Endothelial cell of umbilical vein (primary cell): Measurements from ENCODE around the gene CNRIP1. TPM values are rescaled to one million over a fixed set of nuclear protein-coding genes. Genes with fewer than 3 reads are reported as not detected.

ENCODE experiments used
- BruUV-seq: library from RNA; stranded (reverse); fragments of 400-500 nt; replicated peaks from 2 replicates; lab custom pipeline; 2021; lab: Mats Ljungman, UMichigan
- CTCF ChIA-PET: fragments of 300-600, 350-600 bp; sonication (Branson Sonifier 250); formaldehyde crosslinking; loops from one replicate; lab custom pipeline; 2021; ENCODE audit warnings: antibody characterized with exemption, inconsistent platforms; lab: Charles Lee
- POLR2A ChIA-PET: fragments of 300-600, 350-600 bp; sonication (Branson Sonifier 250); formaldehyde crosslinking; loops from one replicate; lab custom pipeline; 2021; ENCODE audit warnings: antibody characterized with exemption, inconsistent platforms; lab: Charles Lee
- DNase-seq: peaks from one replicate; pipeline ENCODE4 v3.0.0-alpha.2; 2011; ENCODE audit warnings: low read depth, low spot score
- FAIRE-seq: peaks from 2 replicates; lab custom pipeline; 2011; peaks lifted over from hg19 to GRCh38; lab: Jason Lieb, UNC
- H2AFZ ChIP-seq: 2 replicates; pipeline ENCODE4 v1.6.0; 2012; ENCODE audit warnings: low read depth, low read length, control low read depth, inconsistent platforms
- H3K27ac ChIP-seq: 2 replicates; pipeline ENCODE4 v1.5.1; 2011; ENCODE audit warnings: low read depth, mild to moderate bottlenecking, control low read depth, low read length, moderate library complexity; ENCODE audit not compliant: insufficient read depth
- H3K27me3 ChIP-seq, 2 experiments: 2 replicates each; pipeline versions ENCODE4 v1.6.0 to v1.6.1; 2011; ENCODE audit warnings: low read length in 2 of 2, mixed read lengths in 1 of 2; ENCODE audit not compliant: control insufficient read depth in 2 of 2, insufficient read depth in 2 of 2
- H3K36me3 ChIP-seq, 2 experiments: 2 replicates in 1 of 2; 3 replicates in 1 of 2; pipeline ENCODE4 v1.5.1; 2011; ENCODE audit warnings: low read length in 2 of 2, mild to moderate bottlenecking in 1 of 2, moderate library complexity in 1 of 2; ENCODE audit not compliant: control insufficient read depth in 2 of 2, insufficient read depth in 2 of 2; ENCODE audit errors: extremely low read depth in 1 of 2
- H3K4me1 ChIP-seq: 3 replicates; pipeline ENCODE4 v1.5.1; 2011; ENCODE audit warnings: mild to moderate bottlenecking, low read length; ENCODE audit not compliant: control insufficient read depth, insufficient read depth; ENCODE audit errors: extremely low read depth
- H3K4me2 ChIP-seq: 2 replicates; pipeline ENCODE4 v1.6.1; 2011; ENCODE audit warnings: low read length, control low read depth, mixed read lengths; ENCODE audit not compliant: insufficient read depth
- H3K4me3 ChIP-seq, 3 experiments: fragments of 200-600 bp in 1 of 3; sonication (generic), shearing (Covaris generic) in 1 of 3; replicated peaks in 1 of 3; 2 replicates each; pipeline ENCODE4 v1.5.1; 2011 to 2016; ENCODE audit warnings: control low read depth in 3 of 3, low read length in 3 of 3, mild to moderate bottlenecking in 2 of 3, inconsistent platforms in 1 of 3, low read depth in 1 of 3, moderate library complexity in 1 of 3; ENCODE audit not compliant: insufficient read depth in 1 of 3
- H3K79me2 ChIP-seq: 2 replicates; pipeline ENCODE4 v1.6.0; 2012; ENCODE audit warnings: low read length, inconsistent platforms; ENCODE audit not compliant: control insufficient read depth, insufficient read depth
- H3K9ac ChIP-seq: replicated peaks from 2 replicates; pipeline ENCODE3; 2011; ENCODE audit warnings: low read length, control low read depth; ENCODE audit not compliant: insufficient read depth; ENCODE audit errors: extremely low read depth
- H3K9me1 ChIP-seq: replicated peaks from 3 replicates; pipeline ENCODE4 v1.6.0; 2011; ENCODE audit warnings: mild to moderate bottlenecking, low read length; ENCODE audit not compliant: control insufficient read depth, insufficient read depth; ENCODE audit errors: extremely low read depth
- H3K9me3 ChIP-seq: replicated peaks from 2 replicates; pipeline ENCODE4 v1.5.1; 2012; ENCODE audit warnings: low read length, inconsistent platforms; ENCODE audit not compliant: control insufficient read depth, insufficient read depth
- H4K20me1 ChIP-seq: replicated peaks from 2 replicates; pipeline ENCODE3; 2011; ENCODE audit warnings: mild to moderate bottlenecking, low read length; ENCODE audit not compliant: control insufficient read depth, insufficient read depth; ENCODE audit errors: extremely low read depth
- EZH2 ChIP-seq: IDR thresholded peaks from 2 replicates; pipeline ENCODE4 v1.6.1; 2012; ENCODE audit warnings: borderline replicate concordance, low read depth, mild to moderate bottlenecking, moderate library complexity, low read length, inconsistent platforms; ENCODE audit not compliant: severe bottlenecking
- FOS ChIP-seq: IDR thresholded peaks from 2 replicates; pipeline ENCODE4 v1.6.1; 2011; ENCODE audit warnings: mild to moderate bottlenecking, low read length, moderate library complexity, borderline replicate concordance; ENCODE audit not compliant: insufficient read depth
- GATA2 ChIP-seq: IDR thresholded peaks from 2 replicates; pipeline ENCODE4 v1.7.0; 2011; ENCODE audit warnings: low read depth, mild to moderate bottlenecking, moderate library complexity, mixed read lengths, low read length; ENCODE audit not compliant: insufficient read length, insufficient read depth
- JUN ChIP-seq: IDR thresholded peaks from 2 replicates; pipeline ENCODE4 v1.6.1; 2011; ENCODE audit warnings: borderline replicate concordance, low read depth; ENCODE audit not compliant: insufficient read length, insufficient read depth
- MYC ChIP-seq: IDR thresholded peaks from one replicate; pipeline ENCODE4 v1.6.1; 2011; ENCODE audit warnings: mild to moderate bottlenecking, low read depth, low read length
- POLR2A ChIP-seq: IDR thresholded peaks from 2 replicates; pipeline ENCODE4 v1.6.1; 2012; ENCODE audit warnings: low read depth, mild to moderate bottlenecking, control low read depth, low read length
- POLR2AphosphoS5 ChIP-seq: IDR thresholded peaks from 2 replicates; pipeline ENCODE4 v1.6.1; 2012; ENCODE audit warnings: low read depth, mild to moderate bottlenecking, control low read depth, low read length, moderate library complexity; ENCODE audit not compliant: insufficient read depth
- dilution Hi-C: fragments of 300-500 bp; cut with MboI; formaldehyde crosslinking; loops from one replicate; pipeline ENCODE4 v1.15.0; 2019; ENCODE audit warnings: low sequenced_read_pairs; ENCODE audit not compliant: extremely low pct_ligation_motif_present
- intact Hi-C: fragments of 100-400 bp; cut with micrococcal nuclease; formaldehyde crosslinking; loops from one replicate; pipeline ENCODE4 v1.10.0; 2022
- polyA plus RNA-seq, 4 experiments: library from polyadenylated mRNA; depleted of rRNA in 3 of 4; stranded (reverse) in 3 of 4; unstranded in 1 of 4; fragments of >200 nt; gene quantifications; 2 replicates each; pipeline versions ENCODE4 v1.2.1 to v1.2.3, GENCODE V29; 2011 to 2012; ENCODE audit warnings: missing spikeins in 1 of 4
- total RNA-seq: library from RNA; stranded (reverse); gene quantifications from 2 replicates; pipeline ENCODE4 v1.2.3, GENCODE V29; 2021
- TF ChIP-seq, protein P1 (sequence below): IDR thresholded peaks from 2 replicates; pipeline ENCODE4 v1.6.1; 2011; ENCODE audit not compliant: insufficient read depth, insufficient read length
- TF ChIP-seq, protein P2 (sequence below), 2 donors: IDR thresholded peaks; 1 replicate in 1 of 2; 2 replicates in 1 of 2; pipeline ENCODE4 v1.5.1; 2011; ENCODE audit warnings: low read length in 2 of 2, mild to moderate bottlenecking in 2 of 2, moderate library complexity in 2 of 2, control low read depth in 1 of 2, inconsistent platforms in 1 of 2, low read depth in 1 of 2; ENCODE audit not compliant: insufficient read depth in 1 of 2; ENCODE audit errors: extremely low read depth in 1 of 2

The CNRIP1 gene
- total and polyA plus RNA-seq, 2 donors (not counting 3 experiments of a cell fraction or from before 2014, with no cell fraction given): 74.6 to 98.9 TPM

DNA sequence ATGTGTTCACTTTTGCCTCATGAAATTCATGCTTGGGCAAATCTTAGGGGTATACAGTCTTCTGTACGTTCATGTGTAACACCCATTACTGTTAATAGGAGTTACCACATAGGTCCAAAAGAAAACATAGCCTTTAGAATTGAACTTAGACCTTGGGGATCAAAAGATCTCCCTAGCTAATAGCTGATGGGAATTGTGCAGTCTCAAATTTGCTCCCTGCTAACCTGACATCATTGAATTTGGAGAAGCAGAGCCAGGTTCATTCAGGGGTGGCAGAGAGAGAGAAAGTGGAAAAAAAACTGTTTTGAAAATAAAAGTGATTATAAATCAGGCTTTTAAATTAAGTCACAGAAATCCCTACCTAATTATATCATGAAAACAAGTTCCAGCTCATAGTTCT lies 39.4 kb downstream of the CNRIP1 start:
- TF ChIP-seq POLR2A (no peak), GATA2 (no peak), FOS (no peak), POLR2AphosphoS5 (no peak), MYC (no peak), JUN (no peak), EZH2 (no peak)
- TF ChIP-seq, protein P1, sequence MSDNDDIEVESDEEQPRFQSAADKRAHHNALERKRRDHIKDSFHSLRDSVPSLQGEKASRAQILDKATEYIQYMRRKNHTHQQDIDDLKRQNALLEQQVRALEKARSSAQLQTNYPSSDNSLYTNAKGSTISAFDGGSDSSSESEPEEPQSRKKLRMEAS: no peak
- TF ChIP-seq, protein P2, sequence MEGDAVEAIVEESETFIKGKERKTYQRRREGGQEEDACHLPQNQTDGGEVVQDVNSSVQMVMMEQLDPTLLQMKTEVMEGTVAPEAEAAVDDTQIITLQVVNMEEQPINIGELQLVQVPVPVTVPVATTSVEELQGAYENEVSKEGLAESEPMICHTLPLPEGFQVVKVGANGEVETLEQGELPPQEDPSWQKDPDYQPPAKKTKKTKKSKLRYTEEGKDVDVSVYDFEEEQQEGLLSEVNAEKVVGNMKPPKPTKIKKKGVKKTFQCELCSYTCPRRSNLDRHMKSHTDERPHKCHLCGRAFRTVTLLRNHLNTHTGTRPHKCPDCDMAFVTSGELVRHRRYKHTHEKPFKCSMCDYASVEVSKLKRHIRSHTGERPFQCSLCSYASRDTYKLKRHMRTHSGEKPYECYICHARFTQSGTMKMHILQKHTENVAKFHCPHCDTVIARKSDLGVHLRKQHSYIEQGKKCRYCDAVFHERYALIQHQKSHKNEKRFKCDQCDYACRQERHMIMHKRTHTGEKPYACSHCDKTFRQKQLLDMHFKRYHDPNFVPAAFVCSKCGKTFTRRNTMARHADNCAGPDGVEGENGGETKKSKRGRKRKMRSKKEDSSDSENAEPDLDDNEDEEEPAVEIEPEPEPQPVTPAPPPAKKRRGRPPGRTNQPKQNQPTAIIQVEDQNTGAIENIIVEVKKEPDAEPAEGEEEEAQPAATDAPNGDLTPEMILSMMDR (IDR thresholded peaks at IDR 0.05; ENCODE audit: extremely low read depth in 1 of 2, insufficient read depth in 1 of 2, low read depth in 1 of 2, low read length in 2 of 2): no peak
- intact Hi-C loops: loop anchor here (5.0 kb wide), 1 partner anchor 162 kb away; no protein-coding TSS in a partner anchor

More for the DNA sequence above, 39.4 kb downstream of the CNRIP1 start:
- CTCF ChIA-PET: interaction anchor here (0.6 to 11.7 kb wide), 6 partner anchors 9 to 158 kb away, joined by 3 to 175 read pairs (median 4); no protein-coding TSS in a partner anchor
- Histone ChIP-seq H4K20me1 (no peaks in the 10 kb centered on the region), H2AFZ (no peak overlapping the region), H3K4me3 (no peak overlapping the region), H3K9me1 (no peaks in the 10 kb centered on the region), H3K36me3 (no peaks in the 10 kb centered on the region), H3K9ac (no peak overlapping the region), H3K4me1 (no peaks in the 10 kb centered on the region), H3K79me2 (no peaks in the 10 kb centered on the region), H3K9me3 (no peaks in the 10 kb centered on the region), H3K4me2 (no peak overlapping the region), H3K27ac (no peak overlapping the region), H3K27me3 (no peaks in the 10 kb centered on the region)
- POLR2A ChIA-PET: interaction anchor here (1.0 kb wide), 1 partner anchor 27 kb away, joined by 3 read pairs; no protein-coding TSS in a partner anchor
- BruUV-seq: no TSS peak
- DNase-seq (no peak), FAIRE-seq (no peak)
- dilution Hi-C loops: no loop called here
